HUES48 (cell line): ENCODE data around the gene BCAS4.

Experiments used
- H3K27ac ChIP-seq: one replicate; pipeline ENCODE4 v1.7.0; 2013; ENCODE audit warnings: low read depth, low read length, inconsistent platforms
- H3K27me3 ChIP-seq: 2 replicates; pipeline ENCODE4 v1.6.1; 2013; ENCODE audit warnings: mild to moderate bottlenecking, low read length; ENCODE audit not compliant: control insufficient read depth, insufficient read depth
- H3K36me3 ChIP-seq: 2 replicates; pipeline ENCODE4 v1.6.1; 2013; ENCODE audit warnings: low read length; ENCODE audit not compliant: control insufficient read depth, insufficient read depth
- H3K4me1 ChIP-seq: 2 replicates; pipeline ENCODE4 v1.6.1; 2013; ENCODE audit warnings: mild to moderate bottlenecking, low read length; ENCODE audit not compliant: control insufficient read depth, insufficient read depth
- H3K4me3 ChIP-seq: 2 replicates; pipeline ENCODE4 v1.5.1; 2013; ENCODE audit warnings: mild to moderate bottlenecking, low read depth, low read length
- H3K9ac ChIP-seq: 2 replicates; pipeline ENCODE4 v1.6.1; 2013; ENCODE audit warnings: mild to moderate bottlenecking, low read depth, low read length, moderate library complexity
- H3K9me3 ChIP-seq: 2 replicates; pipeline ENCODE4 v1.6.1; 2013; ENCODE audit warnings: low read length; ENCODE audit not compliant: control insufficient read depth, insufficient read depth

Gene BCAS4

DNA sequence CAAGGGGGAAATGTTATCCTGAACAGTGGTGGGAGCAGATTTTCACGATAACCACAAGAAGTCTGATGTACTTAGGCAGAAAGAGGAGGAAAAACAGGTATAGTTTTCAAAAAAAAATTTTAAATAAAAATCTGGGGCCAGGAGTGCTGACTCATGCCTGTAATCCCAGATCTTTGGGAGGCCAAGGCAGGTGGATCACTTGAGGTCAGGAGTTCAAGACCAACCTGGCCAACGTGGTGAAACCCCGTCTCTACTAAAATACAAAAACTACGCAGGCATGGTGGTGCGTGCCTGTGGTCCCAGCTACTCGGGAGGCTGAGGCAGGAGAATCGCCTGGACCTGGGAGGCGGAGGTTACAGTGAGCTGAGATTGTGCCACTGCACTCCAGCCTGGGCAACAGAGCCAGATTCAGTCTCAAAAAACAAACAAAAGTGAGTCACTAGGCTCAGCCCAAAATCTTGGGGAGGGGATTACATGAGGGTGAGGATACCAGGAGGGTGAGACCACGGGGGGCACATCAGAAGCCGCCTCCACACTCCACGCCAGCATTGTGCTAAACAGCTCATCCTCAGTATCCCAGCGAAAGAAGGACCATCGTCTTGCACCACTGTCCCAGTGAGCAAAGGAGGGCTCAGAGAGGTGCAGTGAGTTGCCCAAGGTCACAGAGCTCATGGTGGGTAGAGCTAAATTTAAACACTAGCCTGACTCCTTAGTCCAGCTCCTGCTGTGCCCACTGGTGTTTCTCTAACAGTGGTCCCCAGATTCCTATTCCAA, 33.7 kb downstream of the BCAS4 start:
- Histone ChIP-seq H3K27me3 (no peaks in the 10 kb centered on the region), H3K9me3 (no peaks in the 10 kb centered on the region), H3K4me3 (no peak overlapping the region), H3K36me3 (peaks cover 7% of the 10 kb centered on the region; the same call in 1 of the 2 replicates), H3K4me1 (no peaks in the 10 kb centered on the region), H3K9ac (no peak overlapping the region), H3K27ac (no peak overlapping the region)

DNA sequence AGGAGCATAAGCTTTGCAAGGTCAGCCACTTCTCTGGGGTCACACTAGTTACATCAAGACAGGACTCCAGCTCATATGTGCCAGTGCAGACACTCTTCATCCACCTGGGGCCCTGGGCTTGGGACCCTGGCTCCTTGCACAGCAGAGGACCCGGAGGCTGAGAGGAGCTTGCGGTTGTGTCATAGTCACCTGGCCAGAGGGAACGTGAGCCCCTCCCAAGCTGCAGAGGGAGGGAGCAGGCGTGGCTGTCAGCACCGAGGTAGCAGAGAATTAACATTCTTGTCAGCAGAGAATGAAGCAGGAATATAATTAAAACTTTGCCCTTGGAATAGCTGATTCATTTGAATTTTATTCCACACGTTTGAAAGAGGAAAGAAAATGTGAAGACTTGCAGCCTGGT, 36.8 kb downstream of the BCAS4 start:
- no peak overlapping the region for H3K9ac ChIP-seq

DNA sequence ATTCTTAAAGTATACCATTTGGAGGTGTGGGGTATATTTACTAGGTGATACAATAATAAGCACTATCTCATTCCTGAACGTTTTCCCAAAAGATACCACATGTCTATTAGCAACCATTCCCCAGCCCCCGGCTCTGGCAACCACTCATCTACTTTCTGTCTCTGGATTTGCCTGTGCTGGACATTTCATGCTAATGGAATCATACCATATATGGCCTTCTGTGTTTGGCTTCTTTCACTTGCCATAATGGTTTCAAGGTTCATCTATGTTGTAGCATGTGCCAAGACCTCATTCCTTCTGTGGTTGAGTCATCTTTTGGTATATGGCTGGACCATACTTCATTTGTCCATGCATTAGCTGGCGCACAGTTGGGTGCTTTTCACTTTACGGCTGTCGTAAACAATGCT, 39.7 kb downstream of the BCAS4 start:
- Histone ChIP-seq H3K9ac (no peak overlapping the region), H3K36me3 (peaks cover 7% of the 10 kb centered on the region; the same call in 1 of the 2 replicates), H3K4me3 (no peak overlapping the region), H3K9me3 (no peaks in the 10 kb centered on the region), H3K4me1 (no peaks in the 10 kb centered on the region), H3K27me3 (no peaks in the 10 kb centered on the region), H3K27ac (no peak overlapping the region)

More for the DNA sequence above, 36.8 kb downstream of the BCAS4 start:
- Histone ChIP-seq H3K4me3 (no peak overlapping the region), H3K27me3 (no peaks in the 10 kb centered on the region), H3K36me3 (peaks cover 7% of the 10 kb centered on the region; the same call in 1 of the 2 replicates), H3K27ac (no peak overlapping the region), H3K9me3 (no peaks in the 10 kb centered on the region), H3K4me1 (no peaks in the 10 kb centered on the region)

DNA sequence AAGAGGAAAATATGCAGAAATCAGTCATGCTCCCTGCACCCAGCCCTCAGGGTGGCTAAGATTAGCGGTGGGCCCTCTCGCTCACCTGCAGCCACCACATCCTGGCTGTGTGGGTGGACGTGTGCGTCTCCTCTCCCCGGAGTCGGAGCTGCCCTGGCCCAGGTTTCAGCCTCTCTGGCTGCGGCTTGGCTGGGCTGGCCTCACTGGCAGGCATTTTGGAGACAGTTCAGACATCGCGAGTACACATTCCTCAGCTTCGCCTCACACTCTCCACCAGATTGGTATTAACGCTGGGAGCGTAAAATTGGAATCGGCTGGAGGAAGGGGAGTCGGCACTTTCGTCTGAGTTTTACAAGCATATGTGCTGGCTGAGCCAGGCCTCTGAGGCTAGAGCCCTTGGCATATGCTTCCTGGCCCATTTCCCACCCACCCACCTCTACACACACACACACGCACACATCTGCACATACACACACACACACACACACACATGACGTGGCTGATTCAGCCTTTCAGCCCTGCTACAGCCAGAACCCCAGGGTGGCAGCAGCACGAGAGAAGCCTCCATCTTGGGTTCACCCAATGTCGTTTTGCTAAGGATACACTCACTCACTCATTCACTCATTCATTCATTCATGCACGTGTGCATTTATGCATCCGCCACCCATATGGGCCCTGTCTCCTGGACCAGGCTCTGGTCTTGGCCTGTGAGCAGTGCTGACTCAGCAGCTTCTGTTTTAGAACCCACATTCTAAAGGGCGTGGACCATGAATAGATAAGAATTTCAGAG, 42.9 kb downstream of the BCAS4 start:
- no peaks in the 10 kb centered on the region for H3K4me1 ChIP-seq
- no peaks in the 10 kb centered on the region for H3K9me3 ChIP-seq
- no peak overlapping the region for H3K9ac ChIP-seq
- H3K36me3 ChIP-seq = 0 out of 2 replicates have a peak, but pooled peaks cover 8% of the 10 kb centered on the region
- H3K27ac ChIP-seq = no peak overlapping the region
- H3K4me3 ChIP-seq = no peak overlapping the region
- H3K27me3 ChIP-seq = no peaks in the 10 kb centered on the region

DNA sequence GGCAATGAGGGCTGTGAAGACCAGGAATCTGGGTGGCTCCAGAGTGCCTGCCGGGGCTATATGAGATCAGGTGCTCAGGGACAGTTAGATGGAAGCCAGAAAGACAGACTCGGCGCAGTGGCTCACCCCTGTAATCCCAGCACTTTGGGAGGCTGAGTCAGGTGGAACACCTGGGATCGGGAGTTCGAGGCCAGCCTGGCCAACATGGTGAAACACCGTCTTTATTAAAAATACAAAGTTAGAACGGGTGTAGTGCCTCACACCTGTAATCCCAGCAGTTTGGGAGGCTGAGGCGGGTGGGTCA, 43.4 kb downstream of the BCAS4 start:
- Histone ChIP-seq H3K4me3 (no peak overlapping the region), H3K27ac (no peak overlapping the region), H3K9ac (no peak overlapping the region), H3K4me1 (no peaks in the 10 kb centered on the region), H3K9me3 (no peaks in the 10 kb centered on the region), H3K36me3 (0 out of 2 replicates have a peak, but pooled peaks cover 4% of the 10 kb centered on the region), H3K27me3 (no peaks in the 10 kb centered on the region)

GRCh38 chr20:50838707-50839385, 44.0 kb downstream of the BCAS4 start:
- H3K9ac ChIP-seq = no peak overlapping the region
- no peaks in the 10 kb centered on the region for H3K4me1 ChIP-seq
- no peak overlapping the region for H3K27ac ChIP-seq
- no peaks in the 10 kb centered on the region for H3K9me3 ChIP-seq
- H3K27me3 ChIP-seq = no peaks in the 10 kb centered on the region
- H3K36me3 ChIP-seq = 0 out of 2 replicates have a peak, but pooled peaks cover 4% of the 10 kb centered on the region
- no peak overlapping the region for H3K4me3 ChIP-seq

DNA sequence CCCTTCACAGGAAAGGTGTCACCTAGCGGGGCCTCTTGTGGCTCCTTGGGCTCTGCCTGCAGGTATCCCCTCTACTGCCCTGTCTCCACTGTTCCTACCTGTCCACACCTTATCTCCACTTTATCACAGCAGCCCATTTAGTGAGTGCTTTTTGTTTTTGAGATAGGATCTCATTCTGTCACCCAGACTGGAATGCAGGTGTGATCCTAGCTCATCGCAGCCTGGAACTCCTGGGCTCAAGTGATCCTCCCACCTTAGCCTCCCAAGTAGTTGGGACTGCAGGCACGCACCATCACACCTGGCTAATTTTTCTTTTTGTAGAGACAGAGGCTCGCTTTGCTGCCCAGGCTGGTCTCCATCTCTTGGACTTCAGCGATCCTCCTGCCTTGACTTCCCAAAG, 48.0 kb downstream of the BCAS4 start:
- Histone ChIP-seq H3K4me3 (no peak overlapping the region), H3K9ac (no peak overlapping the region), H3K36me3 (0 out of 2 replicates have a peak, but pooled peaks cover 4% of the 10 kb centered on the region), H3K4me1 (no peaks in the 10 kb centered on the region), H3K27me3 (no peaks in the 10 kb centered on the region), H3K9me3 (no peaks in the 10 kb centered on the region), H3K27ac (no peak overlapping the region)

GRCh38 chr20:50843331-50844276, 48.7 kb downstream of the BCAS4 start:
- no peaks in the 10 kb centered on the region for H3K27me3 ChIP-seq
- H3K36me3 ChIP-seq = 0 out of 2 replicates have a peak, but pooled peaks cover 4% of the 10 kb centered on the region
- H3K9me3 ChIP-seq = no peaks in the 10 kb centered on the region
- H3K27ac ChIP-seq = no peak overlapping the region
- H3K4me3 ChIP-seq = no peak overlapping the region
- no peak overlapping the region for H3K9ac ChIP-seq
- no peaks in the 10 kb centered on the region for H3K4me1 ChIP-seq

DNA sequence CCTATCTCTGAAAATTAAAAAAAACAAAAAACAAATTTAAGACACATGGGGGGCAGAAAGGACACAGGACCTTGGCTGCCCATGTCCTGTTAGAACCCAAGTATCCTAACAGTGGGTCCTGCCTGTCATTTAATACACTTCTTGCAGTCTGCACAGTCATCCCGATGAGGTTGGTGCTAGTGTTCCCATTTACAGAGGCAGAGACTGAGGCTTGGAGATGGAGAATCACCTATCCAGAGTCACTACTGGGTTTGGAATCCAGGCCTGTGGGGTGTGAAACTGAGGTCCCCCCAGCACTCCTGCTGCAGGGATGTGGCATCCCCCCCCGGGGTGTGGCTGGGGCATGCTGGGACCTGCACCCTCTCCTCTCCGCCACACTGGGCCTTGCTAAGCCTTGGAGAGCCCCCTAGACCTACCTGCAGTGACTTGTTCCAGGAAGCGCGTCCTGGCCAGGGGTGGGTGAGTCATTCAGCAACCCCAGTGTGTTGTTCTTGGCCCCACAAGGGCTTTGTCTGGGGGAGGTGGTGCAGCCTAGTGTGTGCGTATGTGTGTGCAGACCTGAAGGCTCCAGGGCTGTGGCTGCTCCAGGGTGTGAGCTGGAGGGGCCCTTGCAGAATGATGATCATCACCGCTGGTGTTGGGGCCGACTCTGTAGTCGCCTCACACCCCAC, 49.7 kb downstream of the BCAS4 start:
- Histone ChIP-seq H3K27me3 (no peaks in the 10 kb centered on the region), H3K9me3 (no peaks in the 10 kb centered on the region), H3K36me3 (0 out of 2 replicates have a peak, but pooled peaks cover 4% of the 10 kb centered on the region), H3K27ac (no peak overlapping the region), H3K4me3 (no peak overlapping the region), H3K9ac (no peak overlapping the region), H3K4me1 (no peaks in the 10 kb centered on the region)
